Dendritic cell treated with granulocyte-macrophage colony-stimulating factor and Interleukin-4, amounts not matched to agents 40 ng/mL and 50 ng/mL, for 4 days (primary cell): ENCODE measurements around the gene CDH18.

Experiments
- H3K27ac Mint-ChIP-seq: one replicate; pipeline ENCODE4 v1.8.0; 2022; ENCODE audit warnings: mild to moderate bottlenecking, mixed read lengths
- H3K27me3 Mint-ChIP-seq: one replicate; pipeline ENCODE4 v1.8.0; 2022; ENCODE audit warnings: mild to moderate bottlenecking, mixed read lengths
- H3K36me3 Mint-ChIP-seq: one replicate; pipeline ENCODE4 v1.8.0; 2022; ENCODE audit warnings: low read depth, mixed read lengths
- H3K4me1 Mint-ChIP-seq: one replicate; pipeline ENCODE4 v1.8.0; 2022; ENCODE audit warnings: low read depth, mixed read lengths
- H3K4me3 Mint-ChIP-seq: one replicate; pipeline ENCODE4 v1.8.0; 2022; ENCODE audit warnings: mild to moderate bottlenecking, moderate library complexity, mixed read lengths
- H3K9me3 Mint-ChIP-seq: one replicate; pipeline ENCODE4 v1.8.0; 2022; ENCODE audit warnings: mixed read lengths
- intact Hi-C: fragments of 100-400 bp; cut with micrococcal nuclease; formaldehyde crosslinking; loops from one replicate; pipeline ENCODE4 v1.15.0; 2022

The CDH18 gene

GRCh38 chr5:19978476-19978875 lies 9.5 kb downstream of the CDH18 start:
- Mint-ChIP-seq H3K4me1 (no peaks in the 10 kb centered on the region), H3K9me3 (peaks cover 24% of the 10 kb centered on the region), H3K27me3 (no peaks in the 10 kb centered on the region), H3K4me3 (no peak overlapping the region), H3K36me3 (no peaks in the 10 kb centered on the region), H3K27ac (no peak overlapping the region)
- intact Hi-C loops: no loop called here

DNA sequence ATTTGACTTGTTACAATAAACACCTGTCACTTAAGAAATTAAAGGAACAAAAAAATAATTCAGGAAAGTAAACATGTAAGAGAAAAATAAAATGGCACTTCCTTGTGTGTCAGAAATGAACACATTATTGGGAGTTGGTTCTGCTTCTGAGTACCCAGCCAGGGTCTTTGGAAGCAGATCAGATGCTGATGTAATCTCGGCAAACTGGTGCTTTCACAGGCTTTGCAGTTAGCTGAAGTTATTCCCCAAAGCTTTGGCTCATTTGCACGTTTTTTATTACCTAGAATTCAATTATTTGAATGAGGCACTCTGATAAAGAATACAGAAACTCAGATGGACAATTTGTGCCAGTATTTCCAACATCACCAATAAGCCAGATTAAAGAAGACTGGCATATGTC lies 10.9 kb downstream of the CDH18 start:
- Mint-ChIP-seq H3K9me3 (peaks cover 24% of the 10 kb centered on the region), H3K4me1 (no peaks in the 10 kb centered on the region), H3K27me3 (no peaks in the 10 kb centered on the region), H3K36me3 (no peaks in the 10 kb centered on the region), H3K4me3 (no peak overlapping the region), H3K27ac (no peak overlapping the region)
- intact Hi-C loops: no loop called here

DNA sequence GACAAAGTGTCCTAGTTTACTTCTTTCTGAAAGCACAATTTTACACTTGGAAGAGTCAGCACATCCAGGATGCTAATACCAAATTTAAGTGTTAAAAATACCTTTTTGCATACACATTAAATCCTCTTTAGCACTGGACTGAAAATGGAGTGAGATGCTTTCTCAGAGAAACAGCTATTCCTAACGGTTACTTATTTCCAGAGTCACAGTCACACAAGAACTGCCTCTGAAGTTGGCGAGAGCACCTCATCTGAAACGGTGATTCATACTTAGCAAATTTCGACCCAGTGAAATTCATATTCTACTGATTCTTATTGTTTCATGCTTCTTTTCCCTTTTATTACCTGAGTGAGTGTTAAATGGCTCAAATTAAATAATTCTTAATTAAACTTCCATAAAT lies 12.2 kb downstream of the CDH18 start:
- Mint-ChIP-seq H3K9me3 (peaks cover 19% of the 10 kb centered on the region), H3K27me3 (no peaks in the 10 kb centered on the region), H3K4me3 (no peak overlapping the region), H3K36me3 (no peaks in the 10 kb centered on the region), H3K4me1 (no peaks in the 10 kb centered on the region), H3K27ac (no peak overlapping the region)
- intact Hi-C loops: no loop called here

DNA sequence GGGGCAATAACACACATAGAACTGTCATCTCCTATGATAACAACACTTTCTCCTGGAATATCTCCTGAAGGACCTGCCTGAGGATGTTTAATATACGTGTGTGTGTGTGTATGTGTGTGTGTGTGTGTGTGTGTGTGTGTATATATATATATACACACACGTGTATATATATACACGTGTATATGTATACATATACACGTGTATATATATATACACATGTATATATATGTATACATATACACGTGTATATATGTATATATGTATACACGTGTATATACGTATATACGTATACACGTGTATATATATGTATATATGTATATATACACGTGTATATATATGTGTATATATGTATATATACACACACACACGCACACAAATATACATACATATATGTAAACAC lies 27.5 kb downstream of the CDH18 start:
- Mint-ChIP-seq H3K27me3 (no peaks in the 10 kb centered on the region), H3K27ac (no peak overlapping the region), H3K36me3 (no peaks in the 10 kb centered on the region), H3K9me3 (peaks cover 10% of the 10 kb centered on the region), H3K4me1 (no peaks in the 10 kb centered on the region), H3K4me3 (no peak overlapping the region)
- intact Hi-C loops: no loop called here

DNA sequence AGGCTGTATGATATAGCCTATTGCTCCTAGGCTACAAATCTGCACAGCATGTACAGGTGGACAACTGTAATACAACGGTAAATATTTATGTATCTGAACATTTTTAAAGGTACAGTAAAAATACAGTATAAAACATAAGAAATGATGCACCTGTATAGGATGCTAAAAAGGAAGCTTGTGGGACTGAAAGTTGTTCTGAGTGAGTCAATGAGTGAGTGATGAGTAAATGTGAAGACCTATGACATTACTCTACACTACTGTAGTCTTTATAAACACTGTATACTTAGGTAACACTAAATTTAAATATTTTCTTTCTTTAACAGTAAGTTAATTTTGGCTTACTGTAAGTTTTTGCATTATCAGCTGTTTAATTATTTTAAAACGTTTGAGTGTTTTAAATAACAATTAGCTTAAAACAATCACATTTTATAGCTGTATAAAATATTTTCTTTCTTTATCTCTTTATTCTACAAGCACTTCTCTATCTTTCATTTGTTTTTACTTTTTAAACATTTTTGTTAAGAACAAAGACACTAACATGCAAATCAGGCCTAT lies 28.1 kb downstream of the CDH18 start:
- peaks cover 10% of the 10 kb centered on the region for H3K9me3 Mint-ChIP-seq
- H3K4me1 Mint-ChIP-seq: no peaks in the 10 kb centered on the region
- H3K27ac Mint-ChIP-seq: no peak overlapping the region
- intact Hi-C loops: no loop called here
- H3K27me3 Mint-ChIP-seq: no peaks in the 10 kb centered on the region
- no peaks in the 10 kb centered on the region for H3K36me3 Mint-ChIP-seq
- H3K4me3 Mint-ChIP-seq: no peak overlapping the region

GRCh38 chr5:19950897-19951296 lies 37.1 kb downstream of the CDH18 start:
- H3K27ac Mint-ChIP-seq: no peak overlapping the region
- no peaks in the 10 kb centered on the region for H3K4me1 Mint-ChIP-seq
- no peaks in the 10 kb centered on the region for H3K36me3 Mint-ChIP-seq
- intact Hi-C loops: no loop called here
- H3K27me3 Mint-ChIP-seq: no peaks in the 10 kb centered on the region
- H3K9me3 Mint-ChIP-seq: peaks cover 4% of the 10 kb centered on the region
- H3K4me3 Mint-ChIP-seq: no peak overlapping the region

DNA sequence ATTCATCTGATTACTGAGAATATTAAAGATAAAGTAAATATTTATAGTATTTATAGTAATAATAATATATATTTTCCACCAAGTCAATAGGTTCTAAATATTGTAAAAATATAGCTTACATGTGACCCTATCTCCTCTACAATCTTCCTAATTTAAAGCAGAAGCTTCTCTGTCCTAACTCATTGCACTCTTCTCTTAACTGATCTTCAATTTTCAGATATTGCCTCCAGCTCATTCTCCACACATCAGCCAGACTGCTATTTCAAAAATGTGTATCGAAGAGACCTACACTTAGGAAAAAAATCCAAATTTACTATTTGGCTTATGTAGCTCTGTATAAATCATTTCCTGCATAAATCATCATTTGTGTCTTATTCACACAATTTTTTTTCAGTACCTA lies 47.8 kb downstream of the CDH18 start:
- H3K27me3 Mint-ChIP-seq: no peaks in the 10 kb centered on the region

DNA sequence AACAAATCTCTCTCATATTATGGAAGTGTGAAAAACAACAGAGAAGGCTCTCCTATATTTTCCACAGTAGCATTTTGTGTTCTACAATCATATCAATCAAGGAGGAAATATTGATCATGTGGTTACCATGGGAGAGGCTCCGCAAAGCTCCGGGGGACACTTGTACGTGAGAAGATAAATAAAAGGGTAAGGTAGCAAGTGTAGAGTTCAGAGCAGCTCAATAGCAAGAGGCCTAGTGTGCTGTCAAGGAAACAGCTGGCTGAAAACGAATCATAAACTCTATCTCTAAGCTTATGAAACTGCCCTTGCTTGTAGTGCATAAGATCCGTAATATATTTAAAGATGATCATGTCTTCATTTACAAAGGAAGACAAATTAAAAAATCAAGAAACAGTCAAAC lies 57.5 kb downstream of the CDH18 start:
- H3K36me3 Mint-ChIP-seq: no peaks in the 10 kb centered on the region
- no peaks in the 10 kb centered on the region for H3K4me1 Mint-ChIP-seq
- intact Hi-C loops: no loop called here

More for the DNA sequence above, 47.8 kb downstream of the CDH18 start:
- intact Hi-C loops: no loop called here
- Mint-ChIP-seq H3K27ac (no peak overlapping the region), H3K4me1 (no peaks in the 10 kb centered on the region), H3K9me3 (peaks cover 13% of the 10 kb centered on the region), H3K36me3 (no peaks in the 10 kb centered on the region), H3K4me3 (no peak overlapping the region)

DNA sequence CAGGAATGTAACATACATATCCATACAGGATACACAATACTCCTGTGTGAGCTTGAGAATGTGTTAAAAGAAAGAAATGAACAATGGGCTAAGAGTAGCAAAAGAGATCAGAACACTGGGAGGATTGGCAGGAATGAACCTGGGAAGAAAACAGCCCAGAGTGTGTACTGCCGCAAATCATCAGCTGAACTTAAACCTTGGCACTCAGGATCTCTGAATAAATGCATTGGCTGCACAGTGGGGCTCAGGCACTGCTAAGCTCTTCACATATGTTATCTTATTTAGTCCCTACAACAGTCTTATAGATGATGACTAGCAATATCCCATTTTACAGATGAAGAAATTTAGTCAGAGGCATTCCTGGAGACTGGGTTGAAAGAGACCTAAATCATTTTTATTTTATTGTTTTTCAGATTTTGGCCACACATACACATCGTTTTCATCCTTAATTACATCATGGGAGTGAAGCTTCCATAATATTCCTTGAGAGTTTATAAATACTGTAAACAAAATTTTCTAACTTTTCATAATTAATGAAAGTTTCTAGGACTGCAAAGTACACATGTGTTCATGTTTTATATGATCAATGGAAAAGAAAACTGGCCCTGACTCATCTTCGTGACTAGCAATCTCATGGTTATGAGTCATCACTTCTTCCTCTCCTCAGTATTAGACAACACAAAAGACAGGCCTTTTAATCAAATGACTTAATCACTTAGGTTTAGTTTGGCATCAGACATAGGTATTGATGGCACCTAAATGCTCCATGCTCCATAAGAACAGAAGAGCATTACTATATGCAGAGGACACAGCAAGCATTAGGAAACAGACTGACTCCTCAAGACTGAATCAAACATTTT lies 59.2 kb downstream of the CDH18 start:
- Mint-ChIP-seq H3K9me3 (no peaks in the 10 kb centered on the region), H3K4me1 (no peaks in the 10 kb centered on the region), H3K4me3 (no peak overlapping the region)

More for the DNA sequence above, 57.5 kb downstream of the CDH18 start:
- no peaks in the 10 kb centered on the region for H3K9me3 Mint-ChIP-seq
- no peak overlapping the region for H3K27ac Mint-ChIP-seq
- no peak overlapping the region for H3K4me3 Mint-ChIP-seq
- no peaks in the 10 kb centered on the region for H3K27me3 Mint-ChIP-seq

GRCh38 chr5:19927919-19928318 lies 60.1 kb downstream of the CDH18 start:
- Mint-ChIP-seq H3K4me1 (no peaks in the 10 kb centered on the region), H3K36me3 (no peaks in the 10 kb centered on the region), H3K9me3 (no peaks in the 10 kb centered on the region), H3K27ac (no peak overlapping the region), H3K4me3 (no peak overlapping the region), H3K27me3 (no peaks in the 10 kb centered on the region)
- intact Hi-C loops: no loop called here

More for the DNA sequence above, 59.2 kb downstream of the CDH18 start:
- Mint-ChIP-seq H3K36me3 (no peaks in the 10 kb centered on the region), H3K27me3 (no peaks in the 10 kb centered on the region), H3K27ac (no peak overlapping the region)
- intact Hi-C loops: no loop called here

- H3K9me3 Mint-ChIP-seq: no peaks in the 10 kb centered on the region
- H3K36me3 Mint-ChIP-seq: no peaks in the 10 kb centered on the region
- H3K27me3 Mint-ChIP-seq: no peaks in the 10 kb centered on the region
- H3K4me3 Mint-ChIP-seq: no peak overlapping the region
- H3K4me1 Mint-ChIP-seq: no peaks in the 10 kb centered on the region
- no peak overlapping the region for H3K27ac Mint-ChIP-seq
- intact Hi-C loops: no loop called here
Observed at GRCh38 chr5:19927170-19927569, 60.8 kb downstream of the CDH18 start.

GRCh38 chr5:19923742-19924141 lies 64.3 kb downstream of the CDH18 start:
- Mint-ChIP-seq H3K27ac (no peak overlapping the region), H3K4me1 (no peaks in the 10 kb centered on the region)

GRCh38 chr5:19920761-19921160 lies 67.2 kb downstream of the CDH18 start:
- no peaks in the 10 kb centered on the region for H3K4me1 Mint-ChIP-seq
- no peaks in the 10 kb centered on the region for H3K27me3 Mint-ChIP-seq
- peaks cover 5% of the 10 kb centered on the region for H3K9me3 Mint-ChIP-seq
- no peaks in the 10 kb centered on the region for H3K36me3 Mint-ChIP-seq
- H3K27ac Mint-ChIP-seq: no peak overlapping the region
- H3K4me3 Mint-ChIP-seq: no peak overlapping the region
- intact Hi-C loops: no loop called here

More at GRCh38 chr5:19923742-19924141, 64.3 kb downstream of the CDH18 start:
- H3K27me3 Mint-ChIP-seq: no peaks in the 10 kb centered on the region
- intact Hi-C loops: no loop called here
- H3K36me3 Mint-ChIP-seq: no peaks in the 10 kb centered on the region
- no peaks in the 10 kb centered on the region for H3K9me3 Mint-ChIP-seq
- H3K4me3 Mint-ChIP-seq: no peak overlapping the region

DNA sequence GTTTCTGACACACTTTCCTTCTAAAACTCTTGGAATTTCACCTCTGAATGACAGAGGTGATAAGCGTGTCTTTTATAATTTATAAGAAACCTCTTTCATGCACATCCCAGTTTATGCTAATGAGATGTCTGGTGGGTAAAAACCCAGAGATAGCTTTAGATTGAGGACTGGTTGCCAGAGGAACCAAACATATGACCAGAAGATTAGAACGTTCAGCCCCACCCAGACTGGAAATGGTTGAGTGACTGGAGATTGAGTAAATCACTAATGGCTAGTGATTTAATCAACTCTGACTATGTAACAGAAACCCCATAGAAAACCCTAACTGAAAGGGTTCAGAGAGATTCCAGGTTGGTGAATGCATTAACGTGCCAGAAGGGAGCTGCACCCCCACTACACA lies 69.2 kb downstream of the CDH18 start:
- no peaks in the 10 kb centered on the region for H3K36me3 Mint-ChIP-seq
- intact Hi-C loops: no loop called here
- H3K4me1 Mint-ChIP-seq: no peaks in the 10 kb centered on the region

More for the DNA sequence above, 69.2 kb downstream of the CDH18 start:
- peaks cover 5% of the 10 kb centered on the region for H3K9me3 Mint-ChIP-seq
- no peak overlapping the region for H3K27ac Mint-ChIP-seq
- no peaks in the 10 kb centered on the region for H3K27me3 Mint-ChIP-seq
- no peak overlapping the region for H3K4me3 Mint-ChIP-seq
